Activated CD4-positive, alpha-beta memory T cell treated with anti-CD3 and anti-CD28 coated beads, Interleukin-2, amount 10 ng/mL, durations not matched to agents 7 days and 5 days (primary cell): Measurements from ENCODE around the gene P4HTM. TPM values are rescaled to one million over a fixed set of nuclear protein-coding genes. Genes with fewer than 3 reads are reported as not detected.

Experiments used
- CTCF ChIA-PET: fragments of 350-600 bp; sonication (Branson Sonifier 250); formaldehyde crosslinking; loops from one replicate; lab custom pipeline; 2021; ENCODE audit warnings: antibody characterized with exemption, inconsistent platforms; lab: Charles Lee
- POLR2A ChIA-PET: fragments of 350-600 bp; sonication (Branson Sonifier 250); formaldehyde crosslinking; loops from one replicate; lab custom pipeline; 2021; ENCODE audit warnings: antibody characterized with exemption; lab: Charles Lee
- DNase-seq: peaks from one replicate; pipeline ENCODE4 v3.0.0-alpha.2; 2020
- H3K27ac Mint-ChIP-seq: one replicate; pipeline ENCODE4 v1.8.0; 2021; ENCODE audit warnings: mild to moderate bottlenecking, mixed read lengths
- H3K27me3 Mint-ChIP-seq: one replicate; pipeline ENCODE4 v1.8.0; 2021; ENCODE audit warnings: mixed read lengths
- H3K36me3 Mint-ChIP-seq: one replicate; pipeline ENCODE4 v1.8.0; 2021; ENCODE audit warnings: low read depth, mixed read lengths
- H3K4me1 Mint-ChIP-seq: one replicate; pipeline ENCODE4 v1.8.0; 2021; ENCODE audit warnings: mixed read lengths
- H3K4me3 Mint-ChIP-seq: one replicate; pipeline ENCODE4 v1.8.0; 2021; ENCODE audit warnings: mild to moderate bottlenecking, mixed read lengths
- H3K9me3 Mint-ChIP-seq: one replicate; pipeline ENCODE4 v1.8.0; 2021; ENCODE audit warnings: mixed read lengths
- total RNA-seq, 2 experiments: library from RNA; stranded (reverse); gene quantifications; one replicate each; pipeline ENCODE4 v1.2.3, GENCODE V29; 2021

Gene P4HTM
- total RNA-seq, 2 experiments from 2014 or later, result 48.4 to 49.9 TPM

GRCh38 chr3:48989126-48989795, 780 bp upstream of the P4HTM start:
- Mint-ChIP-seq H3K4me3 (peak overlapping the region; percentile 83), H3K36me3 (peaks cover 23% of the 10 kb centered on the region), H3K4me1 (peaks cover 40% of the 10 kb centered on the region), H3K9me3 (no peaks in the 10 kb centered on the region), H3K27ac (peak overlapping the region; percentile 83), H3K27me3 (no peaks in the 10 kb centered on the region)
- POLR2A ChIA-PET, result interaction anchor here (0.9 to 9.0 kb wide), 10 partner anchors 10 to 175 kb away, joined by 3 to 190 read pairs (median 4); partner anchors contain the start of genes ARIH2, DALRD3, IMPDH2 and NDUFAF3
- no peak for DNase-seq
- CTCF ChIA-PET, result interaction anchor here (0.9 to 9.4 kb wide), 14 partner anchors 11 to 479 kb away, joined by 3 to 124 read pairs (median 4); partner anchors contain the start of genes DALRD3, IMPDH2, NDUFAF3 and PRKAR2A

GRCh38 chr3:48990636-48991469, 812 bp downstream of the P4HTM start:
- H3K27ac Mint-ChIP-seq, result peak overlapping the region; percentile 90
- H3K4me3 Mint-ChIP-seq, result peak overlapping the region; percentile 92
- DNase-seq, result peak; percentile 58
- H3K9me3 Mint-ChIP-seq, result no peaks in the 10 kb centered on the region
- ChIA-PET POLR2A (interaction anchor here (0.8 to 9.0 kb wide), 10 partner anchors 9 to 274 kb away, joined by 3 to 190 read pairs (median 6); partner anchors contain the start of genes ARIH2, DALRD3, IMPDH2 and IP6K2), CTCF (interaction anchor here (1.0 to 9.4 kb wide), 4 partner anchors 9 to 103 kb away, joined by 4 to 124 read pairs (median 50); partner anchors contain the start of genes DALRD3, NDUFAF3, QRICH1 and WDR6)
- H3K36me3 Mint-ChIP-seq, result peaks cover 18% of the 10 kb centered on the region
- H3K4me1 Mint-ChIP-seq, result peaks cover 49% of the 10 kb centered on the region
- H3K27me3 Mint-ChIP-seq, result no peaks in the 10 kb centered on the region

GRCh38 chr3:48991851-48992545, 2.0 kb downstream of the P4HTM start:
- H3K4me3 Mint-ChIP-seq, result peak overlapping the region; percentile 92
- H3K9me3 Mint-ChIP-seq, result no peaks in the 10 kb centered on the region
- no peak for DNase-seq
- H3K27ac Mint-ChIP-seq, result peak overlapping the region; percentile 90
- peaks cover 15% of the 10 kb centered on the region for H3K36me3 Mint-ChIP-seq
- ChIA-PET CTCF (interaction anchor here (0.9 to 9.4 kb wide), 5 partner anchors 15 to 276 kb away, joined by 3 to 124 read pairs (median 4); partner anchors contain the start of genes DALRD3, NDUFAF3, QRICH1 and WDR6), POLR2A (interaction anchor here (0.8 to 9.0 kb wide), 4 partner anchors 15 to 102 kb away, joined by 3 to 190 read pairs (median 69); partner anchors contain the start of genes DALRD3, NDUFAF3, QRICH1 and WDR6)
- peaks cover 49% of the 10 kb centered on the region for H3K4me1 Mint-ChIP-seq
- no peaks in the 10 kb centered on the region for H3K27me3 Mint-ChIP-seq

- Mint-ChIP-seq H3K9me3 (no peaks in the 10 kb centered on the region), H3K27me3 (no peaks in the 10 kb centered on the region), H3K36me3 (peaks cover 15% of the 10 kb centered on the region), H3K27ac (no peak overlapping the region), H3K4me1 (peaks cover 43% of the 10 kb centered on the region), H3K4me3 (no peak overlapping the region)
- DNase-seq, result no peak
- CTCF ChIA-PET, result no interaction called here
- POLR2A ChIA-PET, result interaction anchor here (1.0 to 1.8 kb wide), 2 partner anchors 13 to 27 kb away, joined by 4 to 10 read pairs; partner anchors contain the start of genes NDUFAF3 and WDR6
Observed at GRCh38 chr3:48993834-48994233, 3.8 kb downstream of the P4HTM start.

GRCh38 chr3:48996640-48997039, 6.6 kb downstream of the P4HTM start:
- CTCF ChIA-PET, result interaction anchor here (1.8 to 1.9 kb wide), 2 partner anchors 9 to 11 kb away, joined by 7 to 8 read pairs; partner anchors contain the start of gene WDR6
- Mint-ChIP-seq H3K27me3 (no peaks in the 10 kb centered on the region), H3K4me3 (no peak overlapping the region), H3K27ac (no peak overlapping the region), H3K36me3 (peaks cover 13% of the 10 kb centered on the region), H3K9me3 (no peaks in the 10 kb centered on the region), H3K4me1 (peaks cover 29% of the 10 kb centered on the region)
- DNase-seq, result no peak
- POLR2A ChIA-PET, result interaction anchor here (3.4 kb wide), 1 partner anchor 11 kb away, joined by 28 read pairs; the partner anchor contains the start of gene WDR6

- DNase-seq, result no peak
- H3K27ac Mint-ChIP-seq, result no peak overlapping the region
- H3K36me3 Mint-ChIP-seq, result peaks cover 9% of the 10 kb centered on the region
- no peaks in the 10 kb centered on the region for H3K9me3 Mint-ChIP-seq
- no peaks in the 10 kb centered on the region for H3K27me3 Mint-ChIP-seq
- no peak overlapping the region for H3K4me3 Mint-ChIP-seq
- H3K4me1 Mint-ChIP-seq, result peaks cover 26% of the 10 kb centered on the region
- POLR2A ChIA-PET, result interaction anchor here (3.4 kb wide), 1 partner anchor 10 kb away, joined by 28 read pairs; the partner anchor contains the start of gene WDR6
- CTCF ChIA-PET, result interaction anchor here (1.8 kb wide), 1 partner anchor 9 kb away, joined by 8 read pairs; no protein-coding TSS in a partner anchor
Observed at GRCh38 chr3:48997102-48997635, 7.1 kb downstream of the P4HTM start.

GRCh38 chr3:48997714-48998637, 7.9 kb downstream of the P4HTM start:
- no peak for DNase-seq
- Mint-ChIP-seq H3K4me1 (peaks cover 29% of the 10 kb centered on the region), H3K4me3 (no peak overlapping the region), H3K27me3 (no peaks in the 10 kb centered on the region), H3K27ac (no peak overlapping the region), H3K9me3 (no peaks in the 10 kb centered on the region), H3K36me3 (peaks cover 9% of the 10 kb centered on the region)
- POLR2A ChIA-PET, result interaction anchor here (3.4 kb wide), 1 partner anchor 10 kb away, joined by 28 read pairs; the partner anchor contains the start of gene WDR6
- CTCF ChIA-PET, result interaction anchor here (1.3 kb wide), 1 partner anchor 20 kb away, joined by 3 read pairs; the partner anchor contains the start of gene DALRD3

GRCh38 chr3:48999085-48999858, 9.2 kb downstream of the P4HTM start:
- DNase-seq, result no peak
- no peak overlapping the region for H3K4me3 Mint-ChIP-seq
- H3K9me3 Mint-ChIP-seq, result no peaks in the 10 kb centered on the region
- no peaks in the 10 kb centered on the region for H3K27me3 Mint-ChIP-seq
- POLR2A ChIA-PET, result interaction anchor here (0.7 to 1.4 kb wide), 2 partner anchors 8 to 22 kb away, joined by 3 to 4 read pairs; no protein-coding TSS in a partner anchor
- H3K27ac Mint-ChIP-seq, result no peak overlapping the region
- CTCF ChIA-PET, result interaction anchor here (1.5 kb wide), 1 partner anchor 9 kb away, joined by 6 read pairs; the partner anchor contains the start of gene P4HTM
- peaks cover 6% of the 10 kb centered on the region for H3K36me3 Mint-ChIP-seq
- peaks cover 18% of the 10 kb centered on the region for H3K4me1 Mint-ChIP-seq

GRCh38 chr3:49001155-49001554, 11.1 kb downstream of the P4HTM start:
- H3K4me1 Mint-ChIP-seq, result peaks cover 10% of the 10 kb centered on the region
- ChIA-PET POLR2A (interaction anchor here (1.4 kb wide), 1 partner anchor 21 kb away, joined by 5 read pairs; the partner anchor contains the start of gene NDUFAF3), CTCF (no interaction called here)
- no peak overlapping the region for H3K27ac Mint-ChIP-seq
- no peaks in the 10 kb centered on the region for H3K36me3 Mint-ChIP-seq
- no peak for DNase-seq
- no peak overlapping the region for H3K4me3 Mint-ChIP-seq
- no peaks in the 10 kb centered on the region for H3K27me3 Mint-ChIP-seq
- H3K9me3 Mint-ChIP-seq, result no peaks in the 10 kb centered on the region
